IMR-90 (cell line): ENCODE data around the gene USB1. TPM values are rescaled to one million over a fixed set of nuclear protein-coding genes. Genes with fewer than 3 reads are reported as not detected.

Source experiments
- ATAC-seq: fragments of 200-7000 bp; cut with Tn5 transposase; 2 replicates; pipeline ENCODE4 v1.9.1; 2020; ENCODE audit warnings: low read depth, mild to moderate bottlenecking, moderate library complexity
- BruUV-seq: library from RNA; stranded (reverse); fragments of 400-500 nt; replicated peaks from 2 replicates; lab custom pipeline; 2021; lab: Mats Ljungman, UMichigan
- CTCF ChIA-PET: fragments of 300-600 bp; formaldehyde crosslinking; extraction: SDS; loops from one replicate; lab custom pipeline; 2021; ENCODE audit warnings: antibody characterized with exemption; lab: Yijun Ruan, JAX
- POLR2A ChIA-PET: fragments of 300-600 bp; sonication (Branson Sonifier 250); formaldehyde crosslinking; loops from one replicate; lab custom pipeline; 2022; ENCODE audit warnings: antibody characterized with exemption; ENCODE audit not compliant: unreplicated experiment; lab: Charles Lee
- DNase-seq: peaks from one replicate; pipeline ENCODE4 v3.0.0; 2013
- H2AFZ ChIP-seq: replicated peaks from 2 replicates; pipeline ENCODE3; 2013; ENCODE audit warnings: low read length, mild to moderate bottlenecking; ENCODE audit not compliant: poor library complexity
- H2AK5ac ChIP-seq: 2 replicates; pipeline ENCODE4 v1.6.1; 2013; ENCODE audit warnings: low read depth, low read length, inconsistent platforms
- H2AK9ac ChIP-seq: replicated peaks from 2 replicates; pipeline ENCODE3; 2013; ENCODE audit warnings: mild to moderate bottlenecking, low read depth, low read length, moderate library complexity; ENCODE audit not compliant: poor library complexity
- H2BK120ac ChIP-seq: 2 replicates; pipeline ENCODE4 v1.6.1; 2013; ENCODE audit warnings: low read depth, low read length, inconsistent platforms
- H2BK15ac ChIP-seq: 3 replicates; pipeline ENCODE4 v1.6.1; 2013; ENCODE audit warnings: low read depth, low read length, inconsistent platforms
- H2BK20ac ChIP-seq: 2 replicates; pipeline ENCODE4 v1.6.1; 2013; ENCODE audit warnings: low read depth, mild to moderate bottlenecking, inconsistent platforms, low read length, moderate library complexity
- H2BK5ac ChIP-seq: 2 replicates; pipeline ENCODE4 v1.6.1; 2013; ENCODE audit warnings: mild to moderate bottlenecking, low read depth, low read length, inconsistent platforms; ENCODE audit not compliant: poor library complexity, severe bottlenecking
- H3K14ac ChIP-seq: replicated peaks from 2 replicates; pipeline ENCODE4 v1.6.1; 2013; ENCODE audit warnings: low read depth, low read length, inconsistent platforms
- H3K18ac ChIP-seq: 2 replicates; pipeline ENCODE4 v1.6.1; 2013; ENCODE audit warnings: low read depth, low read length, control low read depth
- H3K23ac ChIP-seq: 2 replicates; pipeline ENCODE4 v1.6.1; 2013; ENCODE audit warnings: low read depth, low read length, inconsistent platforms
- H3K27ac ChIP-seq: 2 replicates; pipeline ENCODE4 v1.5.1; 2013; ENCODE audit warnings: mild to moderate bottlenecking, control low read depth, low read length; ENCODE audit not compliant: insufficient read depth
- H3K27me3 ChIP-seq: 2 replicates; pipeline ENCODE4 v1.6.1; 2013; ENCODE audit warnings: low read length; ENCODE audit not compliant: control insufficient read depth, insufficient read depth
- H3K36me3 ChIP-seq: 2 replicates; pipeline ENCODE4 v1.6.1; 2013; ENCODE audit warnings: low read length, mixed read lengths; ENCODE audit not compliant: control insufficient read depth, insufficient read depth
- H3K4ac ChIP-seq: 2 replicates; pipeline ENCODE4 v1.6.1; 2013; ENCODE audit warnings: low read depth, low read length, inconsistent platforms
- H3K4me1 ChIP-seq: 2 replicates; pipeline ENCODE4 v1.6.1; 2013; ENCODE audit warnings: low read length, mixed read lengths; ENCODE audit not compliant: control insufficient read depth, insufficient read depth
- H3K4me2 ChIP-seq: 2 replicates; pipeline ENCODE4 v1.6.1; 2013; ENCODE audit warnings: low read depth, mild to moderate bottlenecking, control low read depth, low read length, moderate library complexity
- H3K4me3 ChIP-seq: 2 replicates; pipeline ENCODE4 v1.5.1; 2013; ENCODE audit warnings: low read depth, mild to moderate bottlenecking, control low read depth, low read length, moderate library complexity; ENCODE audit not compliant: insufficient read depth
- H3K56ac ChIP-seq: 2 replicates; pipeline ENCODE4 v1.6.1; 2013; ENCODE audit warnings: low read length, inconsistent platforms; ENCODE audit not compliant: insufficient read depth; ENCODE audit errors: extremely low read depth
- H3K79me1 ChIP-seq, 2 experiments: 2 replicates each; pipeline ENCODE4 v1.6.1; 2013; ENCODE audit warnings: low read length in 2 of 2, inconsistent platforms in 1 of 2, low read depth in 1 of 2
- H3K9ac ChIP-seq: 2 replicates; pipeline ENCODE4 v1.6.1; 2013; ENCODE audit warnings: low read depth, low read length, control low read depth
- H3K9me1 ChIP-seq: 2 replicates; pipeline ENCODE4 v1.6.1; 2013; ENCODE audit warnings: low read length, inconsistent platforms; ENCODE audit not compliant: insufficient read depth
- H3K9me3 ChIP-seq: 2 replicates; pipeline ENCODE4 v1.6.1; 2013; ENCODE audit warnings: low read length; ENCODE audit not compliant: control insufficient read depth, insufficient read depth
- H4K20me1 ChIP-seq: 2 replicates; pipeline ENCODE4 v1.6.1; 2013; ENCODE audit warnings: low read length, inconsistent platforms; ENCODE audit not compliant: insufficient read depth
- H4K5ac ChIP-seq: 2 replicates; pipeline ENCODE4 v1.6.1; 2013; ENCODE audit warnings: mild to moderate bottlenecking, low read depth, low read length, control low read depth
- H4K8ac ChIP-seq, 2 experiments: 2 replicates each; pipeline ENCODE4 v1.6.1; 2013; ENCODE audit warnings: low read depth in 2 of 2, low read length in 2 of 2, control low read depth in 1 of 2, inconsistent platforms in 1 of 2
- H4K91ac ChIP-seq: 2 replicates; pipeline ENCODE4 v1.6.1; 2013; ENCODE audit warnings: low read depth, low read length, inconsistent platforms; ENCODE audit not compliant: insufficient read depth
- BHLHE40 ChIP-seq: fragments of 150-350 bp; IDR thresholded peaks from 2 replicates; pipeline ENCODE4 v1.6.1; 2016; ENCODE audit warnings: mild to moderate bottlenecking, low read depth, low read length
- FOS ChIP-seq: fragments of 150-350 bp; IDR thresholded peaks from 2 replicates; pipeline ENCODE4 v1.6.1; 2016; ENCODE audit warnings: low read depth, low read length
- POLR2A ChIP-seq: IDR thresholded peaks from 2 replicates; pipeline ENCODE4 v1.6.1; 2012; ENCODE audit warnings: mild to moderate bottlenecking, low read depth, low read length
- SMC3 ChIP-seq: fragments of 150-350 bp; IDR thresholded peaks from 2 replicates; pipeline ENCODE4 v1.6.1; 2016; ENCODE audit warnings: low read depth, mild to moderate bottlenecking, antibody characterized with exemption, low read length, moderate library complexity
- WGBS, 2 experiments: methylation state at CpG; one replicate each; pipeline versions ENCODE4 v1.1.5 to v1.1.7; 2013; ENCODE audit warnings: missing lambda C conversion rate in 2 of 2; ENCODE audit not compliant: insufficient read length in 1 of 2; ENCODE audit errors: extremely low coverage in 2 of 2; 5-methylcytosine and 5-hydroxymethylcytosine counted together
- dilution Hi-C: fragments of 300-500 bp; cut with HindIII; formaldehyde crosslinking; loops from one replicate; pipeline ENCODE4 v1.14.3; 2018; ENCODE audit warnings: low sequenced_read_pairs; ENCODE audit not compliant: unreplicated experiment
- in situ Hi-C: fragments of 300-500 bp; cut with MboI; formaldehyde crosslinking; loops from 3 replicates; pipeline ENCODE4 v1.14.3; 2019; ENCODE audit warnings: low sequenced_read_pairs, inconsistent platforms, mixed read lengths
- intact Hi-C: fragments of 100-400 bp; cut with micrococcal nuclease; formaldehyde crosslinking; loops from 2 replicates; pipeline ENCODE4 v1.10.0; 2022
- polyA plus RNA-seq, 3 experiments: library from polyadenylated mRNA; depleted of rRNA; stranded (reverse); fragments of >200 nt; gene quantifications; 2 replicates each; pipeline ENCODE4 v1.2.3, GENCODE V29; 2012; ENCODE audit warnings: low replicate concordance in 1 of 3
- total RNA-seq: library from RNA; depleted of rRNA; stranded (reverse); fragments of >200 nt; gene quantifications from 2 replicates; pipeline ENCODE4 v1.2.3, GENCODE V29; 2012; rRNA removed

The USB1 gene
- total and polyA plus RNA-seq, 2 of the 4 experiments (the other 2 are of a cell fraction): 45.9 to 94.9 TPM

- Histone ChIP-seq H2BK120ac (no peak overlapping the region), H3K36me3 (no peaks in the 10 kb centered on the region), H2AFZ (no peak overlapping the region), H2BK15ac (no peak overlapping the region), H2AK5ac (no peak overlapping the region), H3K23ac (no peak overlapping the region), H3K27me3 (no peaks in the 10 kb centered on the region; the same call in 1 of the 2 replicates), H4K91ac (no peak overlapping the region), H3K18ac (no peak overlapping the region), H3K9me1 (no peaks in the 10 kb centered on the region), H2AK9ac (no peak overlapping the region), H3K4me1 (no peaks in the 10 kb centered on the region), H3K9ac (no peak overlapping the region), H3K27ac (no peak overlapping the region), H4K5ac (no peak overlapping the region), H3K4me2 (no peak overlapping the region), H2BK20ac (no peak overlapping the region), H3K4ac (no peak overlapping the region), H4K20me1 (no peaks in the 10 kb centered on the region), H3K14ac (no peak overlapping the region), H3K79me1 (no peaks in the 10 kb centered on the region), H4K8ac (no peak overlapping the region), H3K56ac (no peak overlapping the region), H2BK5ac (no peak overlapping the region), H3K9me3 (no peaks in the 10 kb centered on the region), H3K4me3 (no peak overlapping the region)
- BruUV-seq: no TSS peak
- in situ Hi-C loops (no loop called here), intact Hi-C loops (loop anchor here (5.0 kb wide), 1 partner anchor 597 kb away; no protein-coding TSS in a partner anchor), dilution Hi-C loops (no loop called here)
- ATAC-seq (no peak), DNase-seq (no peak)
- CTCF ChIA-PET: no interaction called here
- TF ChIP-seq POLR2A: no peak
- no peak for TF ChIP-seq SMC3
- TF ChIP-seq BHLHE40: no peak
- no peak for TF ChIP-seq FOS
- no CpG with 5 or more reads among the region's 4 CpGs for WGBS, 2 experiments
- POLR2A ChIA-PET: no interaction called here
Observed at GRCh38 chr16:58070585-58070984, 69.4 kb downstream of the USB1 start.

Other genes with a start within 250 kb of the USB1 start
- gene KIFC3, start 198.9 kb upstream of the USB1 start, total RNA-seq: 38.3 and 48.6 TPM in 2 replicates
- 62.5 and 66.6 TPM in 2 replicates for gene KIFC3, start 198.9 kb upstream of the USB1 start, polyA plus RNA-seq (2012; rRNA removed)
- not detected in 2 replicates for gene CNGB1, start 30.3 kb upstream of the USB1 start, total RNA-seq
- gene CNGB1, start 30.3 kb upstream of the USB1 start, polyA plus RNA-seq (2012; rRNA removed): not detected in 2 replicates
- 0.83 and 0.90 TPM in 2 replicates for gene ZNF319, start 735 bp upstream of the USB1 start, total RNA-seq
- gene ZNF319, start 735 bp upstream of the USB1 start, polyA plus RNA-seq (2012; rRNA removed): 6.3 TPM in 2 replicates
- 0.18 and 0.28 TPM in 2 replicates for gene MMP15, start 24.3 kb downstream of the USB1 start, total RNA-seq
- gene MMP15, start 24.3 kb downstream of the USB1 start, polyA plus RNA-seq (2012; rRNA removed): 0.56 and 0.69 TPM in 2 replicates
- gene CFAP20, start 128.0 kb downstream of the USB1 start, total RNA-seq: 36.4 and 39.1 TPM in 2 replicates
- gene CFAP20, start 128.0 kb downstream of the USB1 start, polyA plus RNA-seq (2012; rRNA removed): 52.8 and 54.0 TPM in 2 replicates
- gene CSNK2A2, start 196.7 kb downstream of the USB1 start, total RNA-seq: 15.6 and 16.9 TPM in 2 replicates
- gene CSNK2A2, start 196.7 kb downstream of the USB1 start, polyA plus RNA-seq (2012; rRNA removed): 21.1 and 27.5 TPM in 2 replicates